HG03469 (cell line): Measurements from ENCODE around the gene SH3RF3.
A peak's percentile ranks its signal among the peaks of the same experiment; 100 is the strongest.
"Not testable (repeated sequence)": the region's sequence is repeated elsewhere in the genome, so short reads cannot be mapped to it uniquely, and the experiment has no call there.

Source experiments
- ATAC-seq: cut with Tn5 transposase; IDR thresholded peaks from one replicate; pipeline ENCODE4 v1.9.1; 2021; ENCODE audit warnings: mild to moderate bottlenecking, moderate library complexity, moderate number of reproducible peaks; ENCODE audit not compliant: unreplicated experiment

SH3RF3 gene

GRCh38 chr2:109117780-109118179, 11.2 kb upstream of the SH3RF3 start:
- ATAC-seq = no peak

GRCh38 chr2:109118321-109118720, 10.7 kb upstream of the SH3RF3 start:
- no peak for ATAC-seq

DNA sequence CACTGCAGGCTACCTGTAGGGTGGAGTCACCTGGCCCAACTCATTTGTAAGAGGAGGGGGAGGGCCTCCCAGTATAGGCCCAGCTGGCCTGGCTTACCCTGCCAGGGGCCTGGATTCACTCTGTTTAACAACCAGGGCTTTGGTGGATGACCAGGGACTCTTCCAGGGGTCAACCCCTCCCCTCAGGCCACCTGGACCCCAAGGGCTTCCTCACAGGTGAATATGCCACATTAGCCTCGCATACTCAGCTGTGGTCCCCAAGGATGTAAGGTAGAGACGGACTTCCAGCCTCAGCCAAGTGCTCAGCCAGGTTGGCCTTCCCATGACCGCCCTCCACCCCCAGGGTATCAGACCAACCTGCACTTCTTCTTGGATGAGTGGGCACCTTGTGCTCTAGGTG, 8.8 kb upstream of the SH3RF3 start:
- ATAC-seq = no peak

- ATAC-seq = not testable (repeated sequence)
Measured at GRCh38 chr2:109120686-109121085, 8.3 kb upstream of the SH3RF3 start.

DNA sequence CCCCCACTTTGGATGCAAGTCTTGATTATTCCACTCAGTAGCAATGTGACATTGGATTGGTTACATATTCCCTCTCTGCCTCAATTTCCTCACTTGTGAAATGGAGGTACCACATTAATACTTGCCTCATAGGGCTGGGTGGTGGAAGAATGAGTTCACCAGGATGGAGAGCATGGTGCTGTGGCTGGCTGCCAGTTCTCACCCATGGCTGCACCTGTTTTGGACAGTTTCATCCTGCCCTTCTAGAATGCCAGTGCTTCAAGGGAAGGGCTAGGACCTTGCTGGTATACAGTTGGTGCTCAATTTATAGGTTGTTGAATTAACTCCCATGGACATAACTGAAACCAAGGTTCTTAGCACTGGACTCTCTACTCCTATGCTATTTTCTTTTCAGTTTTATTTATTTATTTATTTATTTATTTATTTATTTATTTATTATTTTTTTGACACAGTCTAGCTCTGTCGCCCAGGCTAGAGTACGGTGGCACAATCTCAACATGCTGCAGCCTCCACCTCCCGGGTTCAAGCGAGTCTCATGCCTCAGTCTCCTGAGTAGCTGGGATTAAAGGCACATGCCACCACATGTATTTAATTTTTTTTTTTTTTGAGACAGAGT, 5.3 kb upstream of the SH3RF3 start:
- no peak for ATAC-seq

- ATAC-seq = no peak
Measured at GRCh38 chr2:109124982-109125592, 3.9 kb upstream of the SH3RF3 start.

DNA sequence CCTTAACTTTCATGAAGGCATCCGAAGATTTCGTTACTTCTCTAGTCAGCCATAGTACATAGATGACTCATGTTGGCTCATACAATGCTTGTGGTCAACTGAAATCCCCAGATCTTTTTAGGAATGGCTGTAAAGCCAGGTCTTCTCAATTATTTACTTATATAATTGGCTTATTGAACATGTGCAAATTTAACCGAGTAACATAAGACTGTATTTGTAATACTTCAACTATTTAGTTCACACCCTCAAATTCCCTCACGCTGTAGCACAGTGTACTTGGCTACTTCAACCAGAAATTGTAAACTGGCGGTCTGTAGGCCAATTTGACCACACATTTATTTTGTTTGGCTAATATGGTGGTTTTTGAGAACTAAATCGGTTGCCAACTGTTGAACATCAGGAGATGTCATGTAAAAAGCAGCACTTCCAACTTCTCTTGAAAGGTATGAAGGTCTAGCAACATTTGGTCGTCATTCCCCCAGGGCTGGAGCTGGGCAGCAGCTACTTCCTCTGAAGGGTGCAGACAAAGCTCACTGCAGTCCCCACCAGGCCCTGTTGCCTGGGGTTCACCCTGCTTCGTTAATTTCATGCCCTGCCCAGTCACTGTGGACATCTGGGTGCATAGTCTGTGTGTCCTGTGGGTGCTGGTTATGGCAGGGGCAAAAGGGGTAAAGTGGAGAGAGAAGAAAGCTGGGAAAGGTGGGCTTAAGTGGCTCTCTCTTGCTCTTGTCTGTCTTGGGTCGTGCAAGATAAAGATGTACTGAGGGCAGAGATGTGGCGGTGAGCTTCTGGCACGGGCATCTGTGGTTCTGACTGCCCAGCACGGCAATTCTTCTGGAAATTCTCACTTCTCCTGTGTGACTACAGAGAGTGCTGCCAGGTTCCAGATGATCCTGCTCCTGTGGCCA, 3.2 kb upstream of the SH3RF3 start:
- ATAC-seq = no peak

GRCh38 chr2:109126501-109126860, 2.5 kb upstream of the SH3RF3 start:
- no peak for ATAC-seq

- ATAC-seq = no peak
Measured at GRCh38 chr2:109127556-109127955, 1.4 kb upstream of the SH3RF3 start.

DNA sequence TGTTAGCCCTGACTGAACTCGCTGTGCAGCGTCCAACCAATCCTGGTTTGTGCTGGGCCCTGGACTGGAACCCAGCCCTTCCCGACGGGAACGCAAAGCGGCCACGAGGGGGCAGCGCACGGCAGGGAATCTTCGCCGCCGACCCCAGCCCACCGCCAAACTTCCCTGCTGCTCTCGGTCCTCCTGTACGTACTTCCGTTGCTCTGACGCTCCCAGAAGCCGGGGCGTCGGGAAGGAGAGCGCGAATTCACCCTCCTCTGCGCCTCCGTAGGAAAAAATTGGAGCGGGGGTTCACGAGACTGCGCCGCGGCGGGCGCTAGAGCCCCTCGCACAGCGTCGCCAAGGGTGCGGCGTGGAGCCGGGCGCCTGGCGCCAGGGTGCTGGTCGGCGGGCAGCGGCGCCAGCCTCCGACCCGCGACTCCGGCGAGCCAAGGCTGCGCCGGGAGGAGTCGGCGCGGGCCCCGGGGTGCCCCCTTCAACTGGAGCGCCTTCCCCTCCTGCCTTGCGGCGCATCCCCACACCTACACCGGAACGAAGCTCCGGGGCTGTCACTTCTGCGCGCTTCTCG, 873 bp upstream of the SH3RF3 start:
- ATAC-seq = no peak

DNA sequence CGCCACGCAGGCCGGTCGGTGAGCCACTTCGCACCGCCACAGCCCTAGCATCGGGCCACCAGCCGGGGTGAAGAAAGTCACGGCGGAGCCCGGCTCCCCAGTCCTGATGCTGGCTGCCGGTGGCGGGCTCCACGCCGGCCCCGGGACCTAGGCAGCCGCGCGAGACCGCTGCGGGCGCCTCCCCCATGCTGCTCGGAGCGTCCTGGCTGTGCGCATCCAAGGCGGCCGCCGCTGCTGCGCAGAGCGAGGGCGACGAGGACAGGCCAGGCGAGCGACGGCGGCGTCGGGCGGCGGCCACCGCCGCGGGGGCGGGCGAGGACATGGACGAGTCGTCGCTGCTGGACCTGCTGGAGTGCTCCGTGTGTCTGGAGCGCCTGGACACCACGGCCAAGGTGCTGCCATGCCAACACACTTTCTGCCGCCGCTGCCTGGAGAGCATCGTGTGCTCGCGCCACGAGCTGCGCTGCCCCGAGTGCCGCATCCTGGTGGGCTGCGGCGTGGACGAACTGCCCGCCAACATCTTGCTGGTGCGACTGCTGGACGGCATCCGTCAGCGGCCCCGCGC, 433 bp downstream of the SH3RF3 start:
- ATAC-seq = no peak

- ATAC-seq = no peak
Measured at GRCh38 chr2:109129921-109130722, 1.1 kb downstream of the SH3RF3 start.

GRCh38 chr2:109130723-109130995, 1.7 kb downstream of the SH3RF3 start:
- ATAC-seq = no peak

DNA sequence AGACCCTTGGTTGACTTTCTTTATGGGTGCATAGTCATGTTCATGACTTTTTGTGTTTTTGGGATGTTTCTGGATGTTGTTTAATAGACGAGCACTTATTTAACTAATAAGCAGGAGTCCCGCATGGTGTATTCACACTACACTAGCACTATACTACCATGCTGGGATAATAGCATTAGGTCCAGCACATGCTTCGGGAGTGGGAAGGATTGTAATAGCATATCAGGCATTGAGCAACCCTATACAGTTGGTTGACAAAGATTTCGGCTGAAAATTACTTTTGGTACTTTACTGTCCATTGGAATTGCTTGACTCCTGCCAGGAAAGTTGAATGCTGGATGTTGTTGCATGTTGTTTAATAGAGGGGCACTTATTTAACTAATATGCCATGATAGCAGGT, 2.8 kb downstream of the SH3RF3 start:
- ATAC-seq = no peak

- ATAC-seq = no peak
Measured at GRCh38 chr2:109132626-109133025, 3.6 kb downstream of the SH3RF3 start.

- ATAC-seq = no peak
Measured at GRCh38 chr2:109133746-109134145, 4.7 kb downstream of the SH3RF3 start.

DNA sequence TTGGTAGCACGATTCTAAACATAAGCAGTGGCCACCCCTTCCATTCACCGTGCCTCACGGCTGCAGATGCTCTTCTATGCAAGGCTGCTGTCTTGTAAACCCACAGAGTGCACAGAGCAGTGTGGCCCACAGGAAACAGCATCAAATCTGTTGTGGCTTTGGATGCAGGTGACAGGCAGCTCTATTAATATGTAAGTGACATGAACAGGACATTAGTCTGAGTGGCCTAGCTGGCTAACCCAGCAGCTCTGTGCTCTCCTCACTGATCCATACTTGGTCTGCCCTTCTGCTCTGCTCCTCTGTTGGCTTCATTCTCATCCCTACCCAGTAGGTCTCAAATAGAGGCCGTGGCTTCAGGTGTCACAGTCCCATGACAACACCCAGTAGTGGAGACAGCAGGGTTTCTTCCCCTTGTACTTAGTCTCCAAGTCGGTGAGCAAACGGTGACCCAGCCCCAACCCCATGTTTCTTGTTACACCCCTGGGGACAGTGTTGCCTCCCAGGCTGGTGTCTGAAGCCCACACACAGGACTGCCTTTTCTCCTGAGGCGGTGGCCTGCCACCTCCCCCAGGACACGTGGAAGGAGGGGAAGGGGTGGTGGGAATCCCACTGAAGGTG, 5.8 kb downstream of the SH3RF3 start:
- ATAC-seq = peak; percentile 59

- no peak for ATAC-seq
Measured at GRCh38 chr2:109135359-109136197, 6.6 kb downstream of the SH3RF3 start.

DNA sequence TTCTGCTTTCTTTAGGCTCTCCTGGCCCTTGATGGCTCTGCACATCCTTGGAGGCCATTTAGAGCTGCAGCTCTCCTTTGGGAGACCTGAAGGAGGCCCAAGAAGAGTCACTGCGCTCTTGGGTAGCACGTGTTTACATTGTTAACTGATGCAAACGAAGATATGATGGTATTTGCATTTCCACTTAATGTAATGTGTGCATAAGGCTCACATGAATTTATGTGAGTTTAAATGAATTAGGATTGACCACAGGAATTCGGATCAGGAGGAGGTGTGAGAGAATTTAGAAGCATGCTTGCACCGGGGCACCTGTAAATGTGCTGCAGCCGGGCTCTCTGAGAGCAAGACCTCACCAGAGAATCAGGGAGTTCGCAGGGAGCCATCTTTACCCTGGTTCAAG, 7.5 kb downstream of the SH3RF3 start:
- no peak for ATAC-seq
